ENCODE data around the gene PBOV1. TPM values are rescaled to one million over a fixed set of nuclear protein-coding genes. Genes with fewer than 3 reads are reported as not detected.

Gene PBOV1
- total RNA-seq, 1 donor from 2014 or later = not detected

GRCh38 chr6:138182939-138183789 lies 35.1 kb downstream of the PBOV1 start:
- Mint-ChIP-seq H3K36me3 (ENCODE audit: unreplicated experiment) (no peaks in the 10 kb centered on the region), H3K9me3 (ENCODE audit: unreplicated experiment) (peaks cover 7% of the 10 kb centered on the region), H3K27me3 (ENCODE audit: unreplicated experiment) (peaks cover 25% of the 10 kb centered on the region), H3K4me1 (ENCODE audit: unreplicated experiment) (no peaks in the 10 kb centered on the region), H3K4me3 (ENCODE audit: unreplicated experiment) (no peak overlapping the region), H3K27ac (ENCODE audit: unreplicated experiment) (no peak overlapping the region)
- DNase-seq (ENCODE audit: extremely low spot score, unreplicated experiment) = no peak
- no peak for TF ChIP-seq CTCF (IDR thresholded peaks at IDR 0.05)

GRCh38 chr6:138176652-138177232 lies 41.5 kb downstream of the PBOV1 start:
- no peaks in the 10 kb centered on the region for H3K36me3 Mint-ChIP-seq (ENCODE audit: unreplicated experiment)
- peaks cover 20% of the 10 kb centered on the region for H3K9me3 Mint-ChIP-seq (ENCODE audit: unreplicated experiment)
- no peak for DNase-seq (ENCODE audit: extremely low spot score, unreplicated experiment)
- H3K4me1 Mint-ChIP-seq (ENCODE audit: unreplicated experiment) = no peaks in the 10 kb centered on the region
- H3K27ac Mint-ChIP-seq (ENCODE audit: unreplicated experiment) = no peak overlapping the region
- no peak overlapping the region for H3K4me3 Mint-ChIP-seq (ENCODE audit: unreplicated experiment)
- H3K27me3 Mint-ChIP-seq (ENCODE audit: unreplicated experiment) = peaks cover 27% of the 10 kb centered on the region
- TF ChIP-seq CTCF (IDR thresholded peaks at IDR 0.05) = no peak

- no peak for TF ChIP-seq CTCF (IDR thresholded peaks at IDR 0.05)
- H3K36me3 Mint-ChIP-seq (ENCODE audit: unreplicated experiment) = no peaks in the 10 kb centered on the region
- H3K4me1 Mint-ChIP-seq (ENCODE audit: unreplicated experiment) = no peaks in the 10 kb centered on the region
- no peak overlapping the region for H3K27ac Mint-ChIP-seq (ENCODE audit: unreplicated experiment)
- peaks cover 29% of the 10 kb centered on the region for H3K27me3 Mint-ChIP-seq (ENCODE audit: unreplicated experiment)
- no peak overlapping the region for H3K4me3 Mint-ChIP-seq (ENCODE audit: unreplicated experiment)
- no peak for DNase-seq (ENCODE audit: extremely low spot score, unreplicated experiment)
- peaks cover 20% of the 10 kb centered on the region for H3K9me3 Mint-ChIP-seq (ENCODE audit: unreplicated experiment)
Measured at GRCh38 chr6:138175596-138175995, 42.7 kb downstream of the PBOV1 start.

Other genes starting within 250 kb of the PBOV1 start
- gene PERP, start 111.1 kb downstream of the PBOV1 start, total RNA-seq = 26.0 and 26.6 TPM in 2 replicates
- 0.05 and 0.08 TPM in 2 replicates for gene ARFGEF3, start 56.6 kb downstream of the PBOV1 start, total RNA-seq
- not detected in 2 replicates for gene SMIM28, start 159.4 kb upstream of the PBOV1 start, total RNA-seq
- 33.9 and 36.8 TPM in 2 replicates for gene HEBP2, start 185.7 kb upstream of the PBOV1 start, total RNA-seq